Astrocyte of the cerebellum (primary cell): ENCODE data around the gene SERTAD4.
"Not testable (repeated sequence)": the region's sequence is repeated elsewhere in the genome, so short reads cannot be mapped to it uniquely, and the experiment has no call there.

Experiments used
- DNase-seq: peaks from one replicate; pipeline ENCODE4 v3.0.0-alpha.2; 2011; ENCODE audit warnings: low read depth
- H3K4me3 ChIP-seq: 2 replicates; pipeline ENCODE4 v1.5.1; 2011; ENCODE audit warnings: mild to moderate bottlenecking, low read depth, low read length, moderate library complexity
- in situ Hi-C: cut with HindIII; loops from 2 replicates; pipeline ENCODE4 v1.10.0; 2017; ENCODE audit warnings: low sequenced_read_pairs
- TF ChIP-seq, protein P1 (sequence below): IDR thresholded peaks from 2 replicates; pipeline ENCODE4 v1.5.1; 2012; ENCODE audit warnings: low read length, low read depth, moderate library complexity, mild to moderate bottlenecking; ENCODE audit errors: missing control alignments

SERTAD4 gene

DNA sequence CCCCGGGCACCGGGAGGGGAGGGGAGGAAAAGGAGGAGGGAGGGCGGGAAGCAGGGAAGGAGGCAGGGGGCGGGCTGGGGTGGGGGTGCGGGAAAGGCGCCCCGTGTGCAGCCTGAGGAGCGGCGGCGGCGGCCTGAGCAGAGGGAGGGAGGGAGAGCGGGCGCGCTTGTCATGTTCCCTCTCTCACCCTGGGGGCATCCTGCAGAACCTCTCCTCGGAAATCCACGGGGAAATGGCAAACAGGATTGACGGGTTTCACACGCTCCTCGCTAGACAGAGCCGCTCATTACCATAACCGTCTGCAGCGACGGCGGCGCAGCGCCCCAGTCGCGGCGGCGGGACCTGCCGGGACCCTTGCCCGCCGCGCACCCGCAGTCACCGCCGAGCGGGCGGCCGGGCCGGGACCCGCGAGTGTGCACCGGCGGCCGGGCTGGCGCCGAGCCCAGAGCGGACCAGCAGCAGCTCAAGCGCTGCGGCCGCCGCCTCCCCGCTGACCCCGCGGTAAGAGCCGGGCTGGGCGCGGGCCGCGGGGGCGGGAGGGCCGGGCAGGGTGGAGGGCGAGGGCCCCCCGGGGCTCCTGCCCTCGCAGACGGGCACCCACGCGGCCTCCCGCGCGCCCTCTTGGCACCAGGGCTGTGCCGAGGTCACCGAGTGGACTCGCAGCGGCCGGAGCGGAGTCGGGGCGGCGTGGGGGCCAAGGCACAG lies at the start of gene SERTAD4:
SERTAD4 (plus strand) TSS at position 286 of the 705 bp plus-strand sequence. CDS start 5,165 bp downstream, outside the sequence.
- DNase-seq: no peak
- TF ChIP-seq, protein P1, sequence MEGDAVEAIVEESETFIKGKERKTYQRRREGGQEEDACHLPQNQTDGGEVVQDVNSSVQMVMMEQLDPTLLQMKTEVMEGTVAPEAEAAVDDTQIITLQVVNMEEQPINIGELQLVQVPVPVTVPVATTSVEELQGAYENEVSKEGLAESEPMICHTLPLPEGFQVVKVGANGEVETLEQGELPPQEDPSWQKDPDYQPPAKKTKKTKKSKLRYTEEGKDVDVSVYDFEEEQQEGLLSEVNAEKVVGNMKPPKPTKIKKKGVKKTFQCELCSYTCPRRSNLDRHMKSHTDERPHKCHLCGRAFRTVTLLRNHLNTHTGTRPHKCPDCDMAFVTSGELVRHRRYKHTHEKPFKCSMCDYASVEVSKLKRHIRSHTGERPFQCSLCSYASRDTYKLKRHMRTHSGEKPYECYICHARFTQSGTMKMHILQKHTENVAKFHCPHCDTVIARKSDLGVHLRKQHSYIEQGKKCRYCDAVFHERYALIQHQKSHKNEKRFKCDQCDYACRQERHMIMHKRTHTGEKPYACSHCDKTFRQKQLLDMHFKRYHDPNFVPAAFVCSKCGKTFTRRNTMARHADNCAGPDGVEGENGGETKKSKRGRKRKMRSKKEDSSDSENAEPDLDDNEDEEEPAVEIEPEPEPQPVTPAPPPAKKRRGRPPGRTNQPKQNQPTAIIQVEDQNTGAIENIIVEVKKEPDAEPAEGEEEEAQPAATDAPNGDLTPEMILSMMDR: no peak
- in situ Hi-C loops: no loop called here
- H3K4me3 ChIP-seq: peak within 1 kb of the TSS; percentile 75

DNA sequence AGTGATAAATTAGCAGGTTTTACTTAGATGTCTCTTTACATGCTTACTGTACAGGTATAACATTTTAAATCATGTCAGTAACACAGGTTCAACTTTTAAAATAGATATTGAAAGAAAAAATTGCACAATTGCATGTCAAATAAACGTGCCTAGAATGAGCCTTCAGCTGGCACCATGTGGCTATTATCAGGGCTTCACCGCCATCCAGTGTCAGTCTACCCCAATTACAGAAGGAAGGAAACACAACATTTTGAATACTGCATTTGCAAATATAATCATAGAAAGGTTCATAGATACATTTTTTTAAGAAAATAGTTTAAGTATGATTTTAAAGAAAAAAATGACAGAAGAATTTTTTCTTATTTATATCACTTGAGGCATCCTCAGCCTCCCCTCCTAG lies 47.5 kb upstream of the SERTAD4 start:
- no peak for DNase-seq
- H3K4me3 ChIP-seq: no peak overlapping the region
- TF ChIP-seq, protein P1: no peak
- in situ Hi-C loops: no loop called here

DNA sequence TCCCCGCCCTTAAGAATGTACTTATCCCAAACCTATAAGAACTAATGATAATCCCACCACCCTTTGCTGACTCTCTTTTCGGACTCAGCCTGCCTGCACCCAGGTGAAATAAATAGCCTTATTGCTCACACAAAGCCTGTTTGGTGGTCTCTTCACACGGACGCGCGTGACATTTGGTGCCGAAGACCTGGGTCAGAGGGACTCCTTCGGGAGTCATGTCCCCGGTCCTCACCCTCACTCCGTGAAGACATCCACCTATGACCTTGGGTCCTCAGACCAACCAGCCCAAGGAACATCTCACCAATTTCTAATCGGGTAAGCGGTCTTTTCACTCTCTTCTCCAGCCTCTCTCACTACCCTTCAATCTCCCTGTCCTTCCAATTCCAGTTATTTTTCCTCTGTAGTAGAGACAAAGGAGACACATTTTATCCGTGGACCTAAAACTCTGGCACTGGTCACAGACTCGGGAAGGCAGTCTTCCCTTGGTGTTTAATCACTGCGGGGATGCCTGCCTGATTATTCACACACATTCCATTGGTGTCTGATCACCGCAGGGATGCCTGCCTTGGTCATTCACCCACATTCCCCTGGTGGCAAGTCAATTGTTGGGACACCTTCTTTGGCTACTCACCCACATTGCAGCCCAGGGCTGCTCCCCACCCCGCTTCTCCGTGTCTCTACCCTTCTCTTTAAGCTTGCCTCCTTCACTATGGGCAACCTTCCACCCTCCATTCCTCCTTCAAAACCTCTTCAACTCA lies 44.6 kb upstream of the SERTAD4 start:
- H3K4me3 ChIP-seq, in situ Hi-C loops: not testable (repeated sequence)
- peak; percentile 52 for DNase-seq

DNA sequence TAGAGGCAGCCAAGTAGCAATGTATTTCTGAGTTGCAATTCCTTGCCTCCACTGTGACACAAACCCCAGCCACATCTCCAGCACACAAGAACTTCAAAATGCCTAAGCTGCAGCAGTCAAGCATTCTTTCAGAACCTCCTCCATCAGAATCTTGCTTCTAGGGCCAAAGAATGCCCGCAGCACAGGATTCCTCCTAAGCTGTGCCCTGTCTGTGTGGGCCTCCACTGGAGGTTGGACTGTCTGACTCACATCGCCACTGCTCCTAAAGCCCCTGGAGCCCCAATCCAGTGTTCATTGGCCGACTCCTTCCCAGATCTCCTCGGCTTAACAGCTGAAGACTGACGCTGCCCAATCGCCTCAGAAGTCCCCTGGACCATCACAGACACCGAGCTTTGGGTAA lies 43.2 kb upstream of the SERTAD4 start:
- in situ Hi-C loops: no loop called here
- no peak overlapping the region for H3K4me3 ChIP-seq
- no peak for DNase-seq
- TF ChIP-seq, protein P1: no peak

DNA sequence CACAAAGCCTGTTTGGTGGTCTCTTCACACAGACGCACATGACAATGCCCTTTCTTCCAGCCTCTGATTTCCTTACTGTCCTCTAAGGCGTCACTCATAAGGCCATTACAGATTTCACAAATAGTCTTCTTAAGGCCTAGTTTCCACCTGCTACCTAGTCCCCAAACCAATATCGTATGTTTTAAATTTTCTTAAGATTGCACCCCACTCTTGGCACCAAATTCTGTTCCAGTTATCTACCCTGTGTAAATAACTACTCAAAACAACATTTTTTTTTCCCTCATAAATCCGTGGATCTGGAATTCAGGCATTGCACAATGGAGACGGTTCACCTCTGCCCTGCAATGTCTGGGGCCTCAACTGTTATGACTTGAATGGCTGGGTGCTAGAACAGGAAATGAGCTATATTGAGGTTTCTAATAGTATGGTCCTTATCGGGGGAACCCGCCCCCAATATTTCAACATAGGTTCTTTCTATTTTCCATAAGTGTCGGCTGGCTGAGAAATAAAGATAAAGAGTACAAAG lies 36.9 kb upstream of the SERTAD4 start:
- no peak overlapping the region for H3K4me3 ChIP-seq
- in situ Hi-C loops: no loop called here
- TF ChIP-seq, protein P1: no peak
- DNase-seq: no peak

DNA sequence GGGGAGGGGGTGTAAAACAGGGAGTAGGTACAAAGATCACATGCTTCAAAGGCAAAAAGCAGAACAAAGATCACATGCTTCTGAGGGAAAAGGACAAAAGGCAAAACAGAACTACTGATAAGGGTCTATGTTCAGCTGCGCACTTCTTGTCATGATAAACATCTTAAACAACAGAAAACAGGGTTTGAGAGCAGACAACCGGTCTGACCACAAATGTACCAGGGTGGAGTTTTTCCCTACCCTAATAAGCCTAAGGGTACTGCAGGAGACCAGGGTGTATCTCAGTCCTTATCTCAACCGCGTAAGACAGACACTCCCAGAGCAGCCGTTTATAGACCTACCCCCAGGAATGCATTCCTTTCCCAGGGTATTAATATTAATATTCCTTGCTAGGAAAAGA lies 36.3 kb upstream of the SERTAD4 start:
- in situ Hi-C loops, DNase-seq, H3K4me3 ChIP-seq: not testable (repeated sequence)

DNA sequence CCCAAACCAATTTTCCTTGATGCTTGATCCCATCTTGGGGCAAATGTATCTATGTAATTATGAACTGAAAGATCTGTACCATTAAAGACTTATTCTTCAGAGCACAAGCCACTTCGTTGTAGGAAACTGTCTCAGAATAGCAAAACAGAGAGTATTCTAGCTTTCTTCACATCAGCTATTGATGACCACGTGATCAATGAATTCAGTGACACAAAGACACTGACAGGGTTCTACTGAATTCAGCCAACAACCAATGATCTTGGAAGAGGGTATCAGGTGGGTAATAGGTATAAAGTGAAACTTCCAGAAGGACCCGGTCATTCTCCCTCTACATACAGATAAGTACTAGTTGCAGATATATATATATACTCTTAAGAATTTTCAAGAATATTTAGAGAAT lies 33.8 kb upstream of the SERTAD4 start:
- in situ Hi-C loops: no loop called here
- DNase-seq: no peak
- TF ChIP-seq, protein P1: no peak
- H3K4me3 ChIP-seq: no peak overlapping the region
